Measurements from ENCODE around the gene CCT8L2. TPM values are rescaled to one million over a fixed set of nuclear protein-coding genes. Genes with fewer than 3 reads are reported as not detected.
"Not testable (repeated sequence)": the region's sequence is repeated elsewhere in the genome, so short reads cannot be mapped to it uniquely, and the experiment has no call there.

The CCT8L2 gene
- not detected for total RNA-seq

GRCh38 chr22:16592710-16593109 lies at the start of gene CCT8L2:
Gene CCT8L2, minus strand, starts transcription at chr22:16592810. Its CDS starts 260 bp downstream, at chr22:16592550.
- TF ChIP-seq CTCF (IDR thresholded peaks at IDR 0.05; ENCODE audit: low read depth) = not testable (repeated sequence)

GRCh38 chr22:16609548-16610261 lies 17.1 kb upstream of the CCT8L2 start:
- TF ChIP-seq CTCF (IDR thresholded peaks at IDR 0.05; ENCODE audit: low read depth) = no peak

GRCh38 chr22:16608931-16609330 lies 16.3 kb upstream of the CCT8L2 start:
- TF ChIP-seq CTCF (IDR thresholded peaks at IDR 0.05; ENCODE audit: low read depth) = no peak

GRCh38 chr22:16603448-16603768 lies 10.8 kb upstream of the CCT8L2 start:
- no peak for TF ChIP-seq CTCF (IDR thresholded peaks at IDR 0.05; ENCODE audit: low read depth)

- TF ChIP-seq CTCF (IDR thresholded peaks at IDR 0.05; ENCODE audit: low read depth) = no peak
Observed at GRCh38 chr22:16601437-16602223, 9.0 kb upstream of the CCT8L2 start.

- no peak for TF ChIP-seq CTCF (IDR thresholded peaks at IDR 0.05; ENCODE audit: low read depth)
Observed at GRCh38 chr22:16594026-16594425, 1.4 kb upstream of the CCT8L2 start.

GRCh38 chr22:16586991-16587390 lies 5.6 kb downstream of the CCT8L2 start:
- no peak for TF ChIP-seq CTCF (IDR thresholded peaks at IDR 0.05; ENCODE audit: low read depth)
